ENCODE results near the gene KRT6A. TPM values are rescaled to one million over a fixed set of nuclear protein-coding genes. Genes with fewer than 3 reads are reported as not detected.

Gene KRT6A
- total and polyA plus RNA-seq, 2 of the 8 experiments (the other 6 are each of a cell fraction or from before 2014, with no cell fraction given) = 0.11 TPM; not detected in 1

- no peak for TF ChIP-seq CHD7 (IDR thresholded peaks at IDR 0.05; ENCODE audit: insufficient replicate concordance, low read length)
- TF ChIP-seq ASH2L (IDR thresholded peaks at IDR 0.05; ENCODE audit: low read length) = peak; percentile 76
- TF ChIP-seq RAD21 (IDR thresholded peaks at IDR 0.05 in 1 of 2, conservative IDR thresholded peaks at IDR 0.05 in 1 of 2; ENCODE audit: low read depth in 2 of 2, low read length in 2 of 2) = peak; percentile 43 to 57
- no peak for TF ChIP-seq RXRA (IDR thresholded peaks at IDR 0.05; ENCODE audit: insufficient read depth, low read depth, low read length)
- TF ChIP-seq POLR2AphosphoS5 (IDR thresholded peaks at IDR 0.05; ENCODE audit: low read depth, low read length) = 0 out of 2 replicates have a peak, but pooled peaks have one; percentile 26
- TF ChIP-seq CTBP2 (IDR thresholded peaks at IDR 0.05; ENCODE audit: borderline replicate concordance, insufficient read depth, insufficient read length, low read length) = peak; percentile 61
- no peak for TF ChIP-seq CREB1 (IDR thresholded peaks at IDR 0.05)
- peak in 2 of 3 experiments; percentile 24 to 27; a peak in 2 of 4 replicates for TF ChIP-seq CTCF (IDR thresholded peaks at IDR 0.05; ENCODE audit: control extremely low read depth in 1 of 3, insufficient read depth in 1 of 3, low read depth in 1 of 3, low read length in 3 of 3)
These were observed 50.4 kb downstream of the KRT6A start (continued) for GRCh38 chr12:52442600-52443061.
